GM21360 (cell line): ENCODE data around the gene MEGF11.

Experiments used
- ATAC-seq: cut with Tn5 transposase; IDR thresholded peaks from one replicate; pipeline ENCODE4 v1.9.1; 2021; ENCODE audit warnings: mild to moderate bottlenecking, moderate library complexity; ENCODE audit not compliant: unreplicated experiment

Gene MEGF11

GRCh38 chr15:66099950-66100671 is 153.4 kb downstream of the MEGF11 start:
- no peak for ATAC-seq

GRCh38 chr15:66098022-66098363 is 155.6 kb downstream of the MEGF11 start:
- ATAC-seq: no peak

GRCh38 chr15:66097151-66098021 is 156.2 kb downstream of the MEGF11 start:
- ATAC-seq: no peak

GRCh38 chr15:66096688-66097058 is 156.9 kb downstream of the MEGF11 start:
- no peak for ATAC-seq

DNA sequence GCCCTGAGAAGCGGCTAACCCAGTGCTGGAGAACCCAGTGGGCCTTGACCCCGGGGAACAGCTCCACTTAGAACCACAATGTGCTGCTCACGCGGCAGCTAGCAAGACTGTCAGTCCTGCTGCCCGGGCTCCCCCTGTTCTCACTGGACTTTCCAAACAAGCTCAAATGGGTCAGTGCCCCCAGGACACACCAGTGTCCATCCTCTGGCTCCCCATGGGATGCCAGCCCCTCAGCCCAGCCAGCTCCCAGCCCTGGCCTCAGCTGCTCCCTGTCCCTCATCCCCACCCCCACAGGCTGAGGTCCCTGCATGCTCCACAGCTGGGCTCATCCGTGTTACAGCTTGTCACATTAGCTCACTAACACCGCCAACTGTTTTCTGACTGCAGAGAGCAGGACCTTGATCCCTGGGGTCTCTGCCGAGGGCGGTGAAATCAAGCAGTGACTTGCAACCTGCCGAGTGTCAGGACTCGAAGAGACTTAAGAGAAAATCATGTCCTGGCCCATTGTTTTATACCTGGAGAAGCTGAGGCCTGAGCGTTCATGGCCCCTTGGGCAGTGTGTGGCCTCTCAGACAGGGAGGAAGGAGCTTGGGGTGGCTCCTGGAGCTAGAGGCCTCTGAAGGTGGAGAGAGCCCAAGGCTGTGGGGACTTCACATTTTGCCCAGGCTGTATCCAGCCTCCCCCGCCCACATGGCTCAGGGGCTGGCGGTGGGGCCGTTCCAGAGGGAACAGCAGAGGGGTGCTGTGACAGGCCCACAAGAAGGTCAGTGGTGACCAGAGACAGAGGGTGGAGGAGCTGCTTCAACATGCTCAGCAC is 157.5 kb downstream of the MEGF11 start:
- ATAC-seq: no peak

GRCh38 chr15:66094331-66094730 is 159.2 kb downstream of the MEGF11 start:
- ATAC-seq: no peak

DNA sequence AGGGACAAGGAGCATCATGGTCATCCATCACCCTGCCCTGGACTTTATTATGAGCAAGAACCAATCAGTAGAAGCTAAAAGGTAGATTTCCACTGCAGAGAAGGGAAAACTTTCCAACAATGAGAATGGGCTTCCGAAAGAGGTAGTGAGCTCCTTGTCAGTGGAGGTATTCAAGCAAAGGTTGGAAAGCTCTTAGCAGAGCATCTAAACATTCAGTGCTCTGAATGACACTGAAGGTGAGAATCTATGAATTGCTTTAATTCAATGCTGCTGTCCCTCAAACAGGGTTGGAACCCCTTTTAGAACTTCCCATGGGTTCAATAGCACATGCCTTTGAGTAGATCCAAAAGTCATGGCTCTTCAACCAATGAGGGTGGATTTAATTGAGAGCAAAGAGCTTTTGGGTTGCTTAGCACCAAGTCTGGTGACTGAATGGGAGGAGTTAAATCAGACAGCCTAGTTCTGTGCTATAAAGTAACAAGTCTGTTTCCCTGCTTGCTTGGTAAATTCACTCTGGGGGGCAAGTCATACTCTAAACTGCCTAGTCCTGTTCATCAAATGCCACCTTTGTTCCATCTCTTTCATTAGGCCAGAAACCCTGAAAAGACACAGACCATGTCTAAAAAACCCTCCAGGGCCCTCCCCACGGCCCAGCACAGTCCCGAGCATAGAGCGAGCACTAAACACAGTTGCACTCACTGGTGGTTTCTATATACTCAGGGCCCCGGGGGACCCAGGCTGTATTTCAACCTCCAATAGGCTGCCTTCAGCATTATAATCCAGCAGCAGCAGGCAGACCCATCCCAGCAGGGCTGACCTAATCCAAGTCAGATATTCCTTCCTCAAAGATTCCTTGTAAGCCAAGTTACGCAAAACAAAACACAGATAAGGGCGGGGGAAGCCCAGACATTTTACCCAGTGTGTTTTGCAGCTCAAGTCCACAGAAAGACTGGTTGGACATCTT is 161.2 kb downstream of the MEGF11 start:
- no peak for ATAC-seq

GRCh38 chr15:66089509-66089908 is 164.0 kb downstream of the MEGF11 start:
- no peak for ATAC-seq

DNA sequence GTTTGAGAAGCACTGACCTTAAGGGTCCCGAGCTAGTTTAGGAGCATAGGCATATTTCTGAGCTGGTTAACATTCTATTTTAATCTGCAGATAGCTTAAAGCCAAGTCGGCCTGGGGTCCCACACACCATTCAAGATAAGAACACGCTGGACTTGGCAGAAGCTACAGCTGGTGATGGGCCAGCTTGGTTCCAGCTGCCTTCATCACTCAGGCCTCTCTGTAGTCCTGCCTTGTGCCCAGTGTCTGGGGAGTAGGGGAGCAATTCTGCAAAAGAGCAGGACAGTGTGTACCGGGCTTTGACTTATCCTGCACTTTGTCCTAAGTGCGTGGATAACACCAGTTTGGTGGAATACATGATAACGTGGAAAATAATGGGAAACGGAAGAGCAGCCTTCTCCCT is 164.5 kb downstream of the MEGF11 start:
- no peak for ATAC-seq

- no peak for ATAC-seq
Observed at GRCh38 chr15:66085128-66085527, 168.4 kb downstream of the MEGF11 start.

DNA sequence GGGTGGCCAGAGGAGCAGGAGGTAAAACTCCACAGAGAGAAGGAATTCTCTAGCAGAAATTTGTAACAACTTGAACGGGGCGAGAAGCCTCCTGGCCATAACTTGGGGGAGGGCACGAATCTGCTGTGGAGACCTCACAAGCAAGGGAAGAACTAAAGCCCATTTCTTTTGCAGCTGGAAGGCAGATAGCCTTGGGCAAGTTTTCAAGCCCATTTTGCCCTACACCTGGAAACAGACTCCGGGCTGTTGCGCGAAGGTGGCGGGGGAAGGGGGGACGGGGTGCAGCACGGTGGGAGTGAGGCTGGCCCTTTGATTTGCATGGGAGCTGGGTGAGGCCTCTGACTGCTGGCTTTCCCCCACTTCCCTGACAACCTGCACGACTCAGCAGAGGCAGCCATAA is 168.8 kb downstream of the MEGF11 start:
- no peak for ATAC-seq

DNA sequence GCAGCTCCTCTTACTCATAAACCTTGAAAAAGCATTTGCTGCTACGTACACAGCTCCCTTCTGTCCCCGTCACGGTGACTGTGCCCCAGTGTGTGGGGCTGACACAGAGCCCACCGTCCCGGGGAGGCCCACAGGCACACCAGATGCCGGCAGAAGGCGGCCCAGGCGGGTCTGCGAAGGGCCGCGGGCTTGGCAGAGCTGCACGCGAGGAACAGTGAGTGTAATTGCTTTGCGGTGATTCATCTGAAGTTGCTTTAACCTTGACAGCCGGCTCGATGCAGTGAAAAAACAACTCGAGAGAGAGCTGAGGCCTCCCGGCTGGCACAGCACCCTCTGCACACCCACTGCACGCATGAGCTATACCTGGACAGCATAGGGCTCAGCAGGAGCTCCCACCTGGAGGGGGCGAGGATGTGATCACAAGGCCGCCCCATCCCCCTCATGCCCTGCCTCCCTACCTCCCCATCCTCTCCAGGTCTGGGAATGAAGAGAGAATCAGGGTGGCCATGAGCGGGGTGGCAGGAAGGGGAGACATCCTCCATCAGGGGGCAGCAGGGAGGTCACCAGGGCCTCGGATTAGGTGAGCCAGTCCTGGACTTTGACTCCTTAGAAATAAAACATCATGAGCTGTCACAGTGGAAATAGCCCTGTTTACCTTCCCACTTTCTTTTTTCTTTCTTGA is 172.7 kb downstream of the MEGF11 start:
- no peak for ATAC-seq

- no peak for ATAC-seq
Observed at GRCh38 chr15:66078929-66079275, 174.6 kb downstream of the MEGF11 start.

DNA sequence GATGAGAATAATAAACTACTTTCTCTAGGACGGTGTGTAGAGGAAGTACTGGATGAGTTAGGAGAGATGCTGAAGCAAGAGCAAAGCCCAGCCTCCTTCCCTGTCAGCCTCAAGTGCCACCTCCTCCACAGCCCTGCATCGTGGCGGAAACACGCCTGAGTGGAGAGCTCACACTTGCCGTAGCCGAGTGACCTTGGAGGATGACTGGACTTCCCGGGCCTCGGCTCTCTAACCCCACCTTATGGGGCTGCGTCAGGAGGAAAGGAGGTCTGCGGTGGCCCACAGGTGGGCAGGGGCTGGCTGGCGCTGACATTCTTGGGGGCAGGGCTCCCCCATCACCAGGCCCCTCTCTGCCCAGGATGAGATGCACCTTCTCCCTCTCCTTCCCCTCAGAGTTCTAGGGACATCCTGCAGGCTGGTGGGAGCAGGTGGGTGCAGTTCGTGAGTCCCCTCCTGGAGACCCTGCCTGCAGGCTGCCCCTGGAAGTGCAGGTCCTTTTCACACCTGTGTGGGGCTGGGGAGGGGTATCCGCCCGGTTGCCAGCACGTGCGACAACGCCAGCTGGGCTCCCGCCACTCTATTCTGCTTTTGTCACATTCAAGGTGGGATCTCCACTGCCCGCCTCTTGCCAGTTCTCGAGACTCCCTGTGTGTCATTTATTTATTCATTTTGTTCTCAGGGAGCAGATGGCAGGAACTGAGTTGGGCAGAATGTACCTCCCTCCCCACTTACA is 175.2 kb downstream of the MEGF11 start:
- ATAC-seq: no peak

- ATAC-seq: no peak
Observed at GRCh38 chr15:66077320-66077663, 176.3 kb downstream of the MEGF11 start.

DNA sequence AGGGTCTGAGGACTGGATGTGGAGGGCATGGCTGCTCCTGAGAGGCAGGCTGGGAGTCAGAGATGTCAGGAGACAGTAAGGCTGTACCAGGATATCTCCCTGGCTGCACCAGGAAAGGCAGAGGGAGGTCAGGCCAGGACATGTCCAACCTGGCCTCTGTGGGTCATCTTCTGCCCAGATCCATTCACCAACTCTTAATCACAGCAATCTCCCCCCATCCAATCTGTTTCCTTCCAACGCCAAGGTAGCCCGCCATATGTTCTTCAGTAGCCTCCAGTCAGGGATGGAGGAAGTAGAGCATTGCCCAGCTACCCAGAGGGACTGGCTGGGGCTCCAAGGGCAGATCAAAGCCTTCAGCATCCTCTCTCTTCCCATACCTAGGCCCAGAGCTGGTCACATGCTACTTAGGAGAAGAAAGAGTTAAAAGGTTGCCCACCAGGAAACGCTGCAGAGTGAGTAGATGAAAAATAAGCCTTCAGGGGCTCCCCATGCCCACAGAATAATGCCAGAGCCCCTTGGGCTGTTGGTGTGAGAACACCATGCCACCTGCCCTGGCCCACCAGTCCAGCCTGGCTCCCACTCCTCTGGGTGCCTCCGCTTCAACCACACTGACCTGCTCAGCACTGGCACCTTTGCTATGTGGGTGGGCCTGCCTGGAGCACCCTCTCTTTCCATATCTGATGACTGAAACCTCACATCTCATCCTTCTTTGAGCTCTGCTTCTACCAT is 176.8 kb downstream of the MEGF11 start:
- ATAC-seq: no peak

GRCh38 chr15:66075947-66076346 is 177.6 kb downstream of the MEGF11 start:
- no peak for ATAC-seq

- no peak for ATAC-seq
Observed at GRCh38 chr15:66072616-66073361, 180.8 kb downstream of the MEGF11 start.
